Liver (tissue), 9 donors: Measurements from ENCODE around the gene OR2F2. TPM values are rescaled to one million over a fixed set of nuclear protein-coding genes. Genes with fewer than 3 reads are reported as not detected.

ENCODE experiments used
- DNase-seq: peaks from one replicate; pipeline ENCODE4 v3.0.0-alpha.2; 2017; ENCODE audit warnings: low spot score
- H3K27ac ChIP-seq, 2 donors: one replicate each; pipeline ENCODE4 v1.7.0; 2013; ENCODE audit warnings: inconsistent platforms in 2 of 2, low read length in 2 of 2, control low read depth in 1 of 2, low read depth in 1 of 2, mild to moderate bottlenecking in 1 of 2
- H3K27me3 ChIP-seq, 4 donors: one replicate each; pipeline versions ENCODE4 v1.6.1 to v1.7.0; 2013; ENCODE audit warnings: low read length in 3 of 4, inconsistent platforms in 1 of 4, mild to moderate bottlenecking in 1 of 4, moderate library complexity in 1 of 4; ENCODE audit not compliant: control insufficient read depth in 4 of 4, insufficient read depth in 4 of 4
- H3K36me3 ChIP-seq, 4 donors: one replicate each; pipeline versions ENCODE4 v1.6.1 to v1.7.0; 2013; ENCODE audit warnings: low read length in 3 of 4, mild to moderate bottlenecking in 3 of 4, low read depth in 1 of 4, moderate library complexity in 1 of 4; ENCODE audit not compliant: control insufficient read depth in 4 of 4, insufficient read depth in 3 of 4
- H3K4me1 ChIP-seq, 4 donors: one replicate each; pipeline versions ENCODE4 v1.6.1 to v1.7.0; 2013; ENCODE audit warnings: low read length in 3 of 4, mild to moderate bottlenecking in 3 of 4, moderate library complexity in 1 of 4; ENCODE audit not compliant: control insufficient read depth in 4 of 4, insufficient read depth in 4 of 4
- H3K4me3 ChIP-seq, 3 donors: one replicate each; pipeline versions ENCODE4 v1.6.1 to v1.7.0; 2013; ENCODE audit warnings: low read length in 3 of 3, control low read depth in 1 of 3, low read depth in 1 of 3, mild to moderate bottlenecking in 1 of 3
- H3K9ac ChIP-seq, 2 donors: one replicate each; pipeline ENCODE4 v1.7.0; 2013; ENCODE audit warnings: low read length in 2 of 2, mild to moderate bottlenecking in 2 of 2, moderate library complexity in 2 of 2, control low read depth in 1 of 2, low read depth in 1 of 2
- H3K9me3 ChIP-seq, 4 donors: one replicate each; pipeline versions ENCODE4 v1.6.1 to v1.7.0; 2013; ENCODE audit warnings: low read length in 3 of 4; ENCODE audit not compliant: control insufficient read depth in 4 of 4
- EGR1 ChIP-seq, 2 donors: IDR thresholded peaks; 2 replicates each; pipeline ENCODE4 v1.6.1; 2016 to 2018; ENCODE audit warnings: antibody characterized with exemption in 2 of 2, low read depth in 2 of 2
- FOXA1 ChIP-seq: IDR thresholded peaks from 2 replicates; pipeline ENCODE4 v1.6.1; 2016; ENCODE audit warnings: antibody characterized with exemption
- FOXA2 ChIP-seq: IDR thresholded peaks from 2 replicates; pipeline ENCODE4 v1.6.1; 2016; ENCODE audit warnings: antibody characterized with exemption
- GABPA ChIP-seq, 2 donors: IDR thresholded peaks in 1 of 2; conservative IDR thresholded peaks in 1 of 2; 2 replicates each; pipeline ENCODE4 v1.6.1; 2016; ENCODE audit warnings: antibody characterized with exemption in 2 of 2, mild to moderate bottlenecking in 1 of 2, moderate library complexity in 1 of 2
- HNF4G ChIP-seq: IDR thresholded peaks from 2 replicates; pipeline ENCODE4 v1.6.1; 2016; ENCODE audit warnings: antibody characterized with exemption
- NR2F2 ChIP-seq: IDR thresholded peaks from 2 replicates; pipeline ENCODE4 v1.6.1; 2016; ENCODE audit warnings: antibody characterized with exemption
- RAD21 ChIP-seq, 2 donors: IDR thresholded peaks; 2 replicates each; pipeline ENCODE4 v1.6.1; 2016; ENCODE audit warnings: antibody characterized with exemption in 2 of 2, mild to moderate bottlenecking in 2 of 2
- SP1 ChIP-seq: IDR thresholded peaks from 2 replicates; pipeline ENCODE4 v1.6.1; 2018; ENCODE audit warnings: antibody characterized with exemption, mild to moderate bottlenecking
- ZBTB33 ChIP-seq: IDR thresholded peaks from 2 replicates; pipeline ENCODE4 v1.6.1; 2016; ENCODE audit warnings: antibody characterized with exemption
- whole genome bisulfite sequencing: extraction: QIAGEN DNeasy Blood & Tissue Kit; methylation state at CpG from one replicate; pipeline ENCODE4 v1.1.7; 2013; 5-methylcytosine and 5-hydroxymethylcytosine counted together
- polyA plus RNA-seq, 2 donors: library from polyadenylated mRNA; stranded (reverse) in 1 of 2; unstranded in 1 of 2; fragments of 200-250 nt in 1 of 2; fragments of >200 nt in 1 of 2; fragmentation: Nextera tagmentation in 1 of 2; extraction: Ambion mirVana in 1 of 2; gene quantifications; one replicate each; pipeline versions ENCODE4 v1.2.1 to v1.2.3, GENCODE V29; 2013 to 2015
- total RNA-seq, 2 donors: library from RNA; depleted of rRNA; stranded (reverse); fragments of >200 nt; gene quantifications; one replicate each; pipeline ENCODE4 v1.2.3, GENCODE V29; 2014
- TF ChIP-seq, protein P1 (sequence below): fragments of 150-350 bp; IDR thresholded peaks from 2 replicates; pipeline ENCODE4 v1.5.1; 2017; ENCODE audit warnings: improper control_type of control experiment, low read depth, low read length; ENCODE audit not compliant: missing input control
- TF ChIP-seq, protein P2 (sequence below): IDR thresholded peaks from 2 replicates; pipeline ENCODE4 v1.6.1; 2016; ENCODE audit warnings: antibody characterized with exemption
- TF ChIP-seq, protein P3 (sequence below): IDR thresholded peaks from 2 replicates; pipeline ENCODE4 v1.6.1; 2016; ENCODE audit warnings: antibody characterized with exemption
- TF ChIP-seq, protein P4 (sequence below): IDR thresholded peaks from 2 replicates; pipeline ENCODE4 v1.6.1; 2016; ENCODE audit warnings: antibody characterized with exemption, mild to moderate bottlenecking
- donor health status: healthy.
- donor health status: healthy.
- donor health status: healthy.
- donor health status: healthy.
- donor health status: healthy.

OR2F2 gene
- total and polyA plus RNA-seq, 4 donors: not detected

GRCh38 chr7:143936087-143937009 is 1.3 kb downstream of the OR2F2 start:
- no peaks in the 10 kb centered on the region for H3K9me3 ChIP-seq
- DNase-seq: no peak
- 86% methylated on average over 4 of the region's 4 CpGs for WGBS
- H3K27ac ChIP-seq: no peak overlapping the region
- no peaks in the 10 kb centered on the region for H3K4me1 ChIP-seq
- no peak overlapping the region for H3K9ac ChIP-seq
- no peak overlapping the region for H3K4me3 ChIP-seq
- H3K36me3 ChIP-seq: no peaks in the 10 kb centered on the region
- H3K27me3 ChIP-seq: no peaks in the 10 kb centered on the region
- TF ChIP-seq ZBTB33 (no peak), FOXA2 (no peak), EGR1 (IDR thresholded peaks at IDR 0.05; ENCODE audit: low read depth in 2 of 2) (no peak), FOXA1 (no peak), RAD21 (IDR thresholded peaks at IDR 0.05) (no peak), SP1 (no peak)
- TF ChIP-seq, protein P1, sequence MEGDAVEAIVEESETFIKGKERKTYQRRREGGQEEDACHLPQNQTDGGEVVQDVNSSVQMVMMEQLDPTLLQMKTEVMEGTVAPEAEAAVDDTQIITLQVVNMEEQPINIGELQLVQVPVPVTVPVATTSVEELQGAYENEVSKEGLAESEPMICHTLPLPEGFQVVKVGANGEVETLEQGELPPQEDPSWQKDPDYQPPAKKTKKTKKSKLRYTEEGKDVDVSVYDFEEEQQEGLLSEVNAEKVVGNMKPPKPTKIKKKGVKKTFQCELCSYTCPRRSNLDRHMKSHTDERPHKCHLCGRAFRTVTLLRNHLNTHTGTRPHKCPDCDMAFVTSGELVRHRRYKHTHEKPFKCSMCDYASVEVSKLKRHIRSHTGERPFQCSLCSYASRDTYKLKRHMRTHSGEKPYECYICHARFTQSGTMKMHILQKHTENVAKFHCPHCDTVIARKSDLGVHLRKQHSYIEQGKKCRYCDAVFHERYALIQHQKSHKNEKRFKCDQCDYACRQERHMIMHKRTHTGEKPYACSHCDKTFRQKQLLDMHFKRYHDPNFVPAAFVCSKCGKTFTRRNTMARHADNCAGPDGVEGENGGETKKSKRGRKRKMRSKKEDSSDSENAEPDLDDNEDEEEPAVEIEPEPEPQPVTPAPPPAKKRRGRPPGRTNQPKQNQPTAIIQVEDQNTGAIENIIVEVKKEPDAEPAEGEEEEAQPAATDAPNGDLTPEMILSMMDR: no peak
- TF ChIP-seq, protein P2, sequence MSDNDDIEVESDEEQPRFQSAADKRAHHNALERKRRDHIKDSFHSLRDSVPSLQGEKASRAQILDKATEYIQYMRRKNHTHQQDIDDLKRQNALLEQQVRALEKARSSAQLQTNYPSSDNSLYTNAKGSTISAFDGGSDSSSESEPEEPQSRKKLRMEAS: no peak
- TF ChIP-seq, protein P3, sequence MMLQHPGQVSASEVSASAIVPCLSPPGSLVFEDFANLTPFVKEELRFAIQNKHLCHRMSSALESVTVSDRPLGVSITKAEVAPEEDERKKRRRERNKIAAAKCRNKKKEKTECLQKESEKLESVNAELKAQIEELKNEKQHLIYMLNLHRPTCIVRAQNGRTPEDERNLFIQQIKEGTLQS: no peak

- Histone ChIP-seq H3K9ac (no peak overlapping the region), H3K36me3 (no peaks in the 10 kb centered on the region), H3K27me3 (no peaks in the 10 kb centered on the region), H3K27ac (no peak overlapping the region), H3K9me3 (no peaks in the 10 kb centered on the region), H3K4me3 (no peak overlapping the region), H3K4me1 (no peaks in the 10 kb centered on the region)
- DNase-seq: no peak
- TF ChIP-seq NR2F2 (no peak), GABPA (IDR thresholded peaks at IDR 0.05 in 1 of 2, conservative IDR thresholded peaks at IDR 0.05 in 1 of 2) (no peak), ZBTB33 (no peak), HNF4G (no peak), SP1 (no peak)
- TF ChIP-seq, protein P4, sequence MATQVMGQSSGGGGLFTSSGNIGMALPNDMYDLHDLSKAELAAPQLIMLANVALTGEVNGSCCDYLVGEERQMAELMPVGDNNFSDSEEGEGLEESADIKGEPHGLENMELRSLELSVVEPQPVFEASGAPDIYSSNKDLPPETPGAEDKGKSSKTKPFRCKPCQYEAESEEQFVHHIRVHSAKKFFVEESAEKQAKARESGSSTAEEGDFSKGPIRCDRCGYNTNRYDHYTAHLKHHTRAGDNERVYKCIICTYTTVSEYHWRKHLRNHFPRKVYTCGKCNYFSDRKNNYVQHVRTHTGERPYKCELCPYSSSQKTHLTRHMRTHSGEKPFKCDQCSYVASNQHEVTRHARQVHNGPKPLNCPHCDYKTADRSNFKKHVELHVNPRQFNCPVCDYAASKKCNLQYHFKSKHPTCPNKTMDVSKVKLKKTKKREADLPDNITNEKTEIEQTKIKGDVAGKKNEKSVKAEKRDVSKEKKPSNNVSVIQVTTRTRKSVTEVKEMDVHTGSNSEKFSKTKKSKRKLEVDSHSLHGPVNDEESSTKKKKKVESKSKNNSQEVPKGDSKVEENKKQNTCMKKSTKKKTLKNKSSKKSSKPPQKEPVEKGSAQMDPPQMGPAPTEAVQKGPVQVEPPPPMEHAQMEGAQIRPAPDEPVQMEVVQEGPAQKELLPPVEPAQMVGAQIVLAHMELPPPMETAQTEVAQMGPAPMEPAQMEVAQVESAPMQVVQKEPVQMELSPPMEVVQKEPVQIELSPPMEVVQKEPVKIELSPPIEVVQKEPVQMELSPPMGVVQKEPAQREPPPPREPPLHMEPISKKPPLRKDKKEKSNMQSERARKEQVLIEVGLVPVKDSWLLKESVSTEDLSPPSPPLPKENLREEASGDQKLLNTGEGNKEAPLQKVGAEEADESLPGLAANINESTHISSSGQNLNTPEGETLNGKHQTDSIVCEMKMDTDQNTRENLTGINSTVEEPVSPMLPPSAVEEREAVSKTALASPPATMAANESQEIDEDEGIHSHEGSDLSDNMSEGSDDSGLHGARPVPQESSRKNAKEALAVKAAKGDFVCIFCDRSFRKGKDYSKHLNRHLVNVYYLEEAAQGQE: no peak
- TF ChIP-seq, protein P1: no peak
- WGBS: 86% methylated on average over 5 of the region's 5 CpGs
Observed at GRCh38 chr7:143938379-143939243, 3.6 kb downstream of the OR2F2 start.
